Measurements from ENCODE around the gene CTNNBL1. TPM values are rescaled to one million over a fixed set of nuclear protein-coding genes. Genes with fewer than 3 reads are reported as not detected.

Gene CTNNBL1
- total and polyA plus RNA-seq, 3 donors from 2014 or later: 50.4 to 119 (median 61.0) TPM

DNA sequence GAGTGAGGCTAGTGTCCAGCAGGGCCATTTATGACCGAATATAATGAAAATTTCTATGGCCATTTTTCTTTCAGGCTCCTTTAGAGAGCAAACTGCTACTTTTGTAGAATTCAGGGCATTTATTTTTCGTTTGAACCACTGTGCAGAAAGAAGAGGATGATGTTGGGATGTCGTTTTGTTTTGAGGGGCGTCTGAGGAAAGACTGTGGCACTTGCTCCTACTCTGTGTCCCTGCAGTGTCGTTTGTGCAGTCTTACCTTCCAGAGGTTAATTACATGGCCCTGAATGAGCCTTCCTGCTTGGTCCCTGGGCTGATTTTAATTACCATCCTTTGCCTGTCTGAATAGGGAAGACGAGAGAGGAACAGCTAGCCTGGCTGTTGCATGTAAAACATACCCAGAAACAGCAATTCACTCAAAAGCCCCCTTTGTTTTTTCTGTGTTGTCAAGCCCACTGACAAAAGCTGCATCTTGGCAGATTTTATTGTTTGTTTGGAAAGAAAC is 65.3 kb downstream of the CTNNBL1 start:
- H3K36me3 ChIP-seq (ENCODE audit: low read depth, missing control alignments): no peaks in the 10 kb centered on the region
- 85% methylated on average over 6 of the region's 6 CpGs for WGBS, 2 donors
- intact Hi-C loops (cut with DNase I; ENCODE audit: low total_unique reads): no loop called here

GRCh38 chr20:37759761-37760209 is 66.0 kb downstream of the CTNNBL1 start:
- intact Hi-C loops (cut with DNase I; ENCODE audit: low total_unique reads): no loop called here
- no peak overlapping the region for H3K4me3 ChIP-seq

More for the DNA sequence above, 65.3 kb downstream of the CTNNBL1 start:
- TF ChIP-seq, protein P1, sequence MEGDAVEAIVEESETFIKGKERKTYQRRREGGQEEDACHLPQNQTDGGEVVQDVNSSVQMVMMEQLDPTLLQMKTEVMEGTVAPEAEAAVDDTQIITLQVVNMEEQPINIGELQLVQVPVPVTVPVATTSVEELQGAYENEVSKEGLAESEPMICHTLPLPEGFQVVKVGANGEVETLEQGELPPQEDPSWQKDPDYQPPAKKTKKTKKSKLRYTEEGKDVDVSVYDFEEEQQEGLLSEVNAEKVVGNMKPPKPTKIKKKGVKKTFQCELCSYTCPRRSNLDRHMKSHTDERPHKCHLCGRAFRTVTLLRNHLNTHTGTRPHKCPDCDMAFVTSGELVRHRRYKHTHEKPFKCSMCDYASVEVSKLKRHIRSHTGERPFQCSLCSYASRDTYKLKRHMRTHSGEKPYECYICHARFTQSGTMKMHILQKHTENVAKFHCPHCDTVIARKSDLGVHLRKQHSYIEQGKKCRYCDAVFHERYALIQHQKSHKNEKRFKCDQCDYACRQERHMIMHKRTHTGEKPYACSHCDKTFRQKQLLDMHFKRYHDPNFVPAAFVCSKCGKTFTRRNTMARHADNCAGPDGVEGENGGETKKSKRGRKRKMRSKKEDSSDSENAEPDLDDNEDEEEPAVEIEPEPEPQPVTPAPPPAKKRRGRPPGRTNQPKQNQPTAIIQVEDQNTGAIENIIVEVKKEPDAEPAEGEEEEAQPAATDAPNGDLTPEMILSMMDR (IDR thresholded peaks at IDR 0.05): no peak
- no peak for TF ChIP-seq POLR2A (IDR thresholded peaks at IDR 0.05)
- no peak for DNase-seq
- no peak overlapping the region for H3K27ac ChIP-seq
- H3K4me1 ChIP-seq: no peaks in the 10 kb centered on the region
- H3K27me3 ChIP-seq: no peaks in the 10 kb centered on the region
- H3K9me3 ChIP-seq: no peaks in the 10 kb centered on the region
- H3K4me3 ChIP-seq: no peak overlapping the region

GRCh38 chr20:37760322-37760721 is 66.5 kb downstream of the CTNNBL1 start:
- H3K27ac ChIP-seq: no peak overlapping the region
- no peaks in the 10 kb centered on the region for H3K27me3 ChIP-seq
- intact Hi-C loops (cut with DNase I; ENCODE audit: low total_unique reads): no loop called here
- H3K4me3 ChIP-seq: no peak overlapping the region
- TF ChIP-seq, protein P1 (IDR thresholded peaks at IDR 0.05): no peak
- TF ChIP-seq POLR2A (IDR thresholded peaks at IDR 0.05): no peak
- H3K36me3 ChIP-seq (ENCODE audit: low read depth, missing control alignments): no peaks in the 10 kb centered on the region
- H3K4me1 ChIP-seq: no peaks in the 10 kb centered on the region
- WGBS, 2 donors: 73 to 80% methylated on average over 2 of the region's 2 CpGs
- DNase-seq: no peak
- no peaks in the 10 kb centered on the region for H3K9me3 ChIP-seq

More at GRCh38 chr20:37759761-37760209, 66.0 kb downstream of the CTNNBL1 start:
- no peaks in the 10 kb centered on the region for H3K9me3 ChIP-seq
- H3K4me1 ChIP-seq: no peaks in the 10 kb centered on the region
- 87 to 97% methylated on average over 5 of the region's 5 CpGs for WGBS, 2 donors
- H3K27me3 ChIP-seq: no peaks in the 10 kb centered on the region
- no peak for DNase-seq
- TF ChIP-seq POLR2A (IDR thresholded peaks at IDR 0.05): no peak
- TF ChIP-seq, protein P1 (IDR thresholded peaks at IDR 0.05): no peak
- H3K27ac ChIP-seq: no peak overlapping the region
- no peaks in the 10 kb centered on the region for H3K36me3 ChIP-seq (ENCODE audit: low read depth, missing control alignments)

- WGBS, 2 donors: 88 to 93% methylated on average over 4 of the region's 4 CpGs
- intact Hi-C loops (cut with DNase I; ENCODE audit: low total_unique reads): no loop called here
- H3K4me1 ChIP-seq: no peaks in the 10 kb centered on the region
- H3K27me3 ChIP-seq: no peaks in the 10 kb centered on the region
- H3K4me3 ChIP-seq: no peak overlapping the region
- H3K27ac ChIP-seq: no peak overlapping the region
- H3K36me3 ChIP-seq (ENCODE audit: low read depth, missing control alignments): no peaks in the 10 kb centered on the region
- TF ChIP-seq, protein P1 (IDR thresholded peaks at IDR 0.05): no peak
- TF ChIP-seq POLR2A (IDR thresholded peaks at IDR 0.05): no peak
- no peak for DNase-seq
- H3K9me3 ChIP-seq: no peaks in the 10 kb centered on the region
These were observed 69.1 kb downstream of the CTNNBL1 start for GRCh38 chr20:37762716-37763485.

Data from testis (tissue), 3 donors.